Kidney (tissue), 14 donors: Measurements from ENCODE around the gene KIF5A. TPM values are rescaled to one million over a fixed set of nuclear protein-coding genes. Genes with fewer than 3 reads are reported as not detected.

ENCODE experiments used
- DNase-seq, 5 donors: peaks; one replicate each; pipeline ENCODE4 v3.0.0-alpha.2; 2013 to 2020
- FAIRE-seq: peaks from 2 replicates; lab custom pipeline; 2012; peaks lifted over from hg19 to GRCh38; lab: Jason Lieb, UNC
- H3K27ac ChIP-seq, 2 donors: one replicate each; pipeline ENCODE4 v1.7.0; 2013; ENCODE audit warnings: low read depth in 2 of 2, low read length in 2 of 2, inconsistent platforms in 1 of 2
- H3K27me3 ChIP-seq: one replicate; pipeline ENCODE4 v1.7.1; 2013; ENCODE audit warnings: low read length, inconsistent platforms; ENCODE audit not compliant: control insufficient read depth, insufficient read depth
- H3K36me3 ChIP-seq, 3 donors: one replicate each; pipeline versions ENCODE4 v1.7.0 to v1.7.1; 2013; ENCODE audit warnings: low read length in 3 of 3, control low read depth in 1 of 3, inconsistent platforms in 1 of 3; ENCODE audit not compliant: insufficient read depth in 3 of 3, control insufficient read depth in 2 of 3
- H3K4me1 ChIP-seq, 3 donors: one replicate each; pipeline versions ENCODE4 v1.7.0 to v1.7.1; 2013; ENCODE audit warnings: low read length in 3 of 3, inconsistent platforms in 1 of 3, low read depth in 1 of 3; ENCODE audit not compliant: control insufficient read depth in 2 of 3, insufficient read depth in 2 of 3
- H3K4me3 ChIP-seq, 3 donors: one replicate each; pipeline versions ENCODE4 v1.7.0 to v1.8.1; 2013; ENCODE audit warnings: low read length in 3 of 3, control low read depth in 1 of 3, inconsistent platforms in 1 of 3
- H3K9ac ChIP-seq, 3 donors: one replicate each; pipeline versions ENCODE4 v1.7.0 to v1.7.1; 2013; ENCODE audit warnings: low read length in 3 of 3, control low read depth in 1 of 3, inconsistent platforms in 1 of 3
- H3K9me3 ChIP-seq, 3 donors: one replicate each; pipeline versions ENCODE4 v1.7.0 to v1.7.1; 2013; ENCODE audit warnings: low read length in 3 of 3, control low read depth in 1 of 3, inconsistent platforms in 1 of 3; ENCODE audit not compliant: control insufficient read depth in 2 of 3, insufficient read depth in 1 of 3
- CTCF ChIP-seq: IDR thresholded peaks from 3 replicates; pipeline ENCODE4 v1.5.1; 2012; ENCODE audit warnings: mild to moderate bottlenecking, moderate library complexity, borderline replicate concordance; ENCODE audit not compliant: insufficient read depth; ENCODE audit errors: extremely low read depth
- intact Hi-C: fragments of 100-400 bp; cut with DNase I; formaldehyde crosslinking; loops from one replicate; pipeline ENCODE4 v1.11.1; 2022
- polyA plus RNA-seq: library from polyadenylated mRNA; stranded (reverse); fragments of 350-450 nt; fragmentation: Illumina TruSeq; extraction: RNeasy Lipid Tissue Mini Kit (QIAGEN cat#74804); gene quantifications from one replicate; pipeline ENCODE4 v1.2.3, GENCODE V29; 2014; ENCODE audit warnings: low read depth, low replicate concordance; ENCODE audit not compliant: insufficient read depth
- total RNA-seq: library from RNA; stranded (reverse); fragmentation: NEBNext Ultra II Directional; extraction: Animal tissue kit (Norgen Biotek cat#: 25700); gene quantifications from one replicate; pipeline ENCODE4 v1.2.1, GENCODE V29; 2021
- donor health status: control.
- donor health status: control.
- donor health status: control.
- donor health status: control.
- donor health status: control.
- donor health status: DM: yes; HTN: yes; CAD: no.
- donor health status: Normal renal cell carcinoma (clear cell type).

Gene KIF5A
- total and polyA plus RNA-seq, 2 donors from 2014 or later: 0.69 to 1.3 TPM

GRCh38 chr12:57521525-57522010 lies 28.3 kb upstream of the KIF5A start:
- intact Hi-C loops: no loop called here
- TF ChIP-seq CTCF: no peak
- H3K36me3 ChIP-seq: peaks cover 5 to 29% (median 12%) of the 10 kb centered on the region in 3 donors
- H3K4me3 ChIP-seq: peak overlapping the region in 2 of 3 donors; percentile 64 to 82
- FAIRE-seq (no peak), DNase-seq (peak; percentile 67 to 84 (median 83))
- H3K9me3 ChIP-seq: no peaks in the 10 kb centered on the region
- H3K27me3 ChIP-seq: no peaks in the 10 kb centered on the region
- H3K27ac ChIP-seq: peak overlapping the region; percentile 100
- H3K9ac ChIP-seq: peak overlapping the region in 2 of 3 donors; percentile 94 to 95
- peaks cover 7 to 39% (median 32%) of the 10 kb centered on the region in 3 donors for H3K4me1 ChIP-seq

- Histone ChIP-seq H3K36me3 (peaks cover 2 to 28% (median 5%) of the 10 kb centered on the region in 3 donors), H3K9me3 (no peaks in the 10 kb centered on the region), H3K27me3 (no peaks in the 10 kb centered on the region), H3K4me3 (peak within 1 kb of the TSS; percentile 68 to 95 (median 88)), H3K9ac (peak within 1 kb of the TSS; percentile 89 to 98 (median 95)), H3K27ac (peak within 1 kb of the TSS; percentile 100), H3K4me1 (peaks cover 7 to 39% (median 32%) of the 10 kb centered on the region in 3 donors)
- FAIRE-seq (no peak), DNase-seq (peak; percentile 94 to 99 (median 97))
- no peak for TF ChIP-seq CTCF
- intact Hi-C loops: no loop called here
Measured at GRCh38 chr12:57522011-57522886, 27.6 kb upstream of the KIF5A start, which contains the start of gene MBD6. Gene MBD6 (plus strand): TSS chr12:57522824. CDS start chr12:57524304, 1,480 bp downstream.

GRCh38 chr12:57522887-57523705 lies 26.7 kb upstream of the KIF5A start:
- Histone ChIP-seq H3K4me3 (peak overlapping the region; percentile 68 to 95 (median 88)), H3K27me3 (no peaks in the 10 kb centered on the region), H3K9me3 (no peaks in the 10 kb centered on the region), H3K36me3 (peaks cover 0 to 25% (median 2%) of the 10 kb centered on the region in 3 donors), H3K27ac (peak overlapping the region; percentile 89 to 100), H3K9ac (peak overlapping the region; percentile 8 to 98 (median 89)), H3K4me1 (peaks cover 7 to 37% (median 31%) of the 10 kb centered on the region in 3 donors)
- no peak for TF ChIP-seq CTCF
- intact Hi-C loops: no loop called here
- DNase-seq (peak in 4 of 5 donors; percentile 87 to 94 (median 92)), FAIRE-seq (no peak)
